Keratinocyte (primary cell): ENCODE measurements around the gene CORO1C. TPM values are rescaled to one million over a fixed set of nuclear protein-coding genes. Genes with fewer than 3 reads are reported as not detected.

Experiments
- DNase-seq: peaks from one replicate; pipeline ENCODE4 v3.0.0-alpha.2; 2011; ENCODE audit warnings: low read depth, missing footprints, low spot score
- FAIRE-seq: peaks from 2 replicates; lab custom pipeline; 2011; peaks lifted over from hg19 to GRCh38; lab: Jason Lieb, UNC
- H2AFZ ChIP-seq: 2 replicates; pipeline ENCODE4 v1.6.0; 2012; ENCODE audit warnings: low read length, control low read depth, inconsistent platforms; ENCODE audit not compliant: control insufficient read depth
- H3K27ac ChIP-seq: 2 replicates; pipeline ENCODE4 v1.5.1; 2011; ENCODE audit warnings: low read length; ENCODE audit not compliant: control insufficient read depth, insufficient read depth
- H3K27me3 ChIP-seq: 3 replicates; pipeline ENCODE4 v1.6.0; 2011; ENCODE audit warnings: low read length; ENCODE audit not compliant: control insufficient read depth, insufficient read depth; ENCODE audit errors: extremely low read depth
- H3K36me3 ChIP-seq, 2 experiments: 2 replicates in 1 of 2; 3 replicates in 1 of 2; pipeline ENCODE4 v1.5.1; 2011; ENCODE audit warnings: low read length in 2 of 2, mild to moderate bottlenecking in 1 of 2; ENCODE audit not compliant: control insufficient read depth in 2 of 2, insufficient read depth in 2 of 2; ENCODE audit errors: extremely low read depth in 1 of 2
- H3K4me1 ChIP-seq: 3 replicates; pipeline ENCODE4 v1.5.1; 2011; ENCODE audit warnings: low read length; ENCODE audit not compliant: control insufficient read depth, insufficient read depth; ENCODE audit errors: extremely low read depth
- H3K4me2 ChIP-seq: 3 replicates; pipeline ENCODE4 v1.6.0; 2011; ENCODE audit warnings: low read depth, low read length; ENCODE audit not compliant: control insufficient read depth, insufficient read depth; ENCODE audit errors: extremely low read depth
- H3K4me3 ChIP-seq, 3 experiments: fragments of 200-600 bp in 1 of 3; sonication (generic) in 1 of 3; 2 replicates in 2 of 3; 3 replicates in 1 of 3; pipeline ENCODE4 v1.5.1; 2011 to 2016; ENCODE audit warnings: low read length in 3 of 3, mild to moderate bottlenecking in 3 of 3, control low read depth in 2 of 3, inconsistent platforms in 1 of 3, low read depth in 1 of 3, mixed read lengths in 1 of 3, mixed run types in 1 of 3, moderate library complexity in 1 of 3; ENCODE audit not compliant: control insufficient read depth in 2 of 3, insufficient read depth in 2 of 3; ENCODE audit errors: extremely low read depth in 1 of 3
- H3K79me2 ChIP-seq: 2 replicates; pipeline ENCODE4 v1.6.0; 2012; ENCODE audit warnings: low read length; ENCODE audit not compliant: control insufficient read depth, insufficient read depth
- H3K9ac ChIP-seq: 3 replicates; pipeline ENCODE4 v1.6.0; 2011; ENCODE audit warnings: low read length; ENCODE audit not compliant: control insufficient read depth, insufficient read depth; ENCODE audit errors: extremely low read depth
- H3K9me1 ChIP-seq: 3 replicates; pipeline ENCODE4 v1.6.0; 2011; ENCODE audit warnings: low read length; ENCODE audit not compliant: control insufficient read depth, insufficient read depth; ENCODE audit errors: extremely low read depth
- H3K9me3 ChIP-seq: 2 replicates; pipeline ENCODE4 v1.5.1; 2012; ENCODE audit warnings: low read depth, low read length; ENCODE audit not compliant: control insufficient read depth
- H4K20me1 ChIP-seq: 3 replicates; pipeline ENCODE4 v1.6.0; 2011; ENCODE audit warnings: low read length; ENCODE audit not compliant: control insufficient read depth, insufficient read depth; ENCODE audit errors: extremely low read depth
- CTCF ChIP-seq, 3 experiments: IDR thresholded peaks in 1 of 3; conservative IDR thresholded peaks in 1 of 3; optimal IDR thresholded peaks in 1 of 3; 2 replicates in 2 of 3; 3 replicates in 1 of 3; pipeline versions ENCODE3 to v1.5.1; 2011; ENCODE audit warnings: low read length in 3 of 3, mild to moderate bottlenecking in 3 of 3, moderate library complexity in 2 of 3, control low read depth in 1 of 3, inconsistent platforms in 1 of 3; ENCODE audit not compliant: insufficient read depth in 2 of 3; ENCODE audit errors: extremely low read depth in 1 of 3
- EZH2 ChIP-seq: IDR thresholded peaks from one replicate; pipeline ENCODE4 v1.6.1; 2012; ENCODE audit warnings: inconsistent platforms, mild to moderate bottlenecking, low read length, moderate library complexity
- dilution Hi-C: fragments of 300-500 bp; cut with MboI; formaldehyde crosslinking; loops from one replicate; pipeline ENCODE4 v1.7.0; 2020; ENCODE audit warnings: low sequenced_read_pairs; ENCODE audit not compliant: extremely low pct_ligation_motif_present
- polyA plus RNA-seq, 5 experiments: library from polyadenylated mRNA; depleted of rRNA in 3 of 5; stranded (reverse) in 3 of 5; stranded (forward) in 1 of 5; unstranded in 1 of 5; fragments of >200 nt; gene quantifications; 1 replicate in 1 of 5; 2 replicates in 3 of 5; 3 replicates in 1 of 5; pipeline versions ENCODE4 v1.2.1 to v1.2.3, GENCODE V29; 2011 to 2012; ENCODE audit warnings: missing spikeins in 2 of 5, low read depth in 1 of 5, low replicate concordance in 1 of 5

CORO1C gene
- polyA plus RNA-seq, 1 donor (not counting 4 experiments of a cell fraction or from before 2014, with no cell fraction given), result 283 TPM

DNA sequence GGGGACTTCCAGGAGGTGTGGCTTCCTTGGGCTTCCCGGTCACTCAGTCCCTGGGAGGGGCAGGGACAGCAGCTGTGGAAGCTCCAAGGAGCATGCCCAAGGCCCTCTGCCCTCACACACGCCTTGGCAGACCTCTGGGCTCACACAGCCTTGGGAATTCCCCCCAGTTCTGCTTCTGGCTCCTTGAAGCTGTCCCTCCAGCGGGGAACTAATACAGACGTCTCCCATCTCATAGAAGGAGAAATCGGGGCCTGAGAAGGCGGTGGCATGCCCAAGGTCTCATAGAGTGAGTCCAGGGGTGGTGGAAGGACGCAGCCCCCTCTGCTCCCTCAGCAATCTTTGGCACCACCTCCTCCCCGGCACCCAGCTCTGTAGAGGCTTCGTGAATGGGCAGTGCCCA is 117.8 kb downstream of the CORO1C start:
- peaks cover 2% of the 10 kb centered on the region for H3K9me3 ChIP-seq
- H3K36me3 ChIP-seq, result no peaks in the 10 kb centered on the region
- H3K9ac ChIP-seq, result no peak overlapping the region
- no peak overlapping the region for H2AFZ ChIP-seq
- H3K4me1 ChIP-seq, result peaks cover 8% of the 10 kb centered on the region
- no peaks in the 10 kb centered on the region for H4K20me1 ChIP-seq
- H3K4me3 ChIP-seq, result no peak overlapping the region
- H3K79me2 ChIP-seq, result no peaks in the 10 kb centered on the region
- DNase-seq (no peak), FAIRE-seq (no peak)
- H3K9me1 ChIP-seq, result no peaks in the 10 kb centered on the region
- TF ChIP-seq EZH2, result no peak
- no peak for TF ChIP-seq CTCF (optimal IDR thresholded peaks at IDR 0.05 in 1 of 3, IDR thresholded peaks at IDR 0.05 in 1 of 3, conservative IDR thresholded peaks at IDR 0.05 in 1 of 3; ENCODE audit: extremely low read depth in 1 of 3, insufficient read depth in 2 of 3, low read length in 3 of 3)
- H3K4me2 ChIP-seq, result no peak overlapping the region
- dilution Hi-C loops, result no loop called here
- H3K27ac ChIP-seq, result no peak overlapping the region
- peaks cover 3% of the 10 kb centered on the region for H3K27me3 ChIP-seq

DNA sequence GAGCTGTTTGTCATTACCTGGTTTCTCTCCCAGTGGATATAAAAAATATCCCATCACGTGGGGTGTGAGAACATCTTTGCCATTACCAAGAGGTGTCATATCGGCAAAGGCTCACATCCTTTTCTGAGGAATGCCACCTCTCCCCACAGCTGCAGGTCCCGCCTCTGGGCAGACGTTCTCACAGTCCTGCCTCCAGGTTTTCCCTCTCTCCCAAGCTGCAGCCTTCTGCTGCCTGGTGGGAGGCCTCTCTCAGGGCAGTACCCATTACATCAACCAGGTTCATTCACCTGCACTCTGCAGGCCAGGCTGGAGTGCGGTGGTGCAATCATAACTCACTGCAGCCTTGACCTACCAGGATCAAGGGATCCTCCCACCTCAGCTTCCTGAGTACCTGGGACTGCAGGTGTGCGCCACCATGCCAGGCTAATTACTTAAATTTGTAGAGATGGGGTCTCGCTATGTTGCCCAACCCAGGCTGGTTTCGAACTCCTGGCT is 118.5 kb downstream of the CORO1C start:
- no peak overlapping the region for H3K4me2 ChIP-seq
- no peak overlapping the region for H3K4me3 ChIP-seq
- no peaks in the 10 kb centered on the region for H3K27me3 ChIP-seq
- no peak for DNase-seq
- H3K36me3 ChIP-seq, result no peaks in the 10 kb centered on the region
- no peak overlapping the region for H3K27ac ChIP-seq
- H3K9me3 ChIP-seq, result peaks cover 2% of the 10 kb centered on the region
- dilution Hi-C loops, result no loop called here
- H3K4me1 ChIP-seq, result peaks cover 8% of the 10 kb centered on the region
- no peak for FAIRE-seq
- no peak overlapping the region for H2AFZ ChIP-seq
- TF ChIP-seq EZH2 (no peak), CTCF (optimal IDR thresholded peaks at IDR 0.05 in 1 of 3, IDR thresholded peaks at IDR 0.05 in 1 of 3, conservative IDR thresholded peaks at IDR 0.05 in 1 of 3; ENCODE audit: extremely low read depth in 1 of 3, insufficient read depth in 2 of 3, low read length in 3 of 3) (no peak)
- H3K9ac ChIP-seq, result no peak overlapping the region
- no peaks in the 10 kb centered on the region for H3K79me2 ChIP-seq
- no peaks in the 10 kb centered on the region for H3K9me1 ChIP-seq
- no peaks in the 10 kb centered on the region for H4K20me1 ChIP-seq
